Right atrium auricular region (tissue), 2 donors: ENCODE results near the gene PNPT1. TPM values are rescaled to one million over a fixed set of nuclear protein-coding genes. Genes with fewer than 3 reads are reported as not detected.
A peak's percentile ranks its signal among the peaks of the same experiment; 100 is the strongest.

ENCODE experiments used
- DNase-seq: peaks from one replicate; pipeline ENCODE4 v3.0.0-alpha.2; 2019; ENCODE audit warnings: low spot score
- H3K27ac ChIP-seq, 2 donors: fragments of 200-600 bp; sonication (generic); 1 replicate in 1 of 2; 2 replicates in 1 of 2; pipeline ENCODE4 v1.5.1; 2016 to 2019
- H3K27me3 ChIP-seq, 2 donors: fragments of 200-600 bp; sonication (generic); one replicate each; pipeline versions ENCODE4 v1.5.1 to v1.6.0; 2017 to 2019
- H3K36me3 ChIP-seq: fragments of 200-600 bp; sonication (generic); one replicate; pipeline ENCODE4 v1.5.1; 2016
- H3K4me1 ChIP-seq, 2 donors: fragments of 200-600 bp; sonication (generic); one replicate each; pipeline versions ENCODE4 v1.5.1 to v1.6.0; 2017 to 2019
- H3K4me3 ChIP-seq, 2 donors: fragments of 200-600 bp; sonication (generic); 1 replicate in 1 of 2; 2 replicates in 1 of 2; pipeline ENCODE4 v1.5.1; 2017 to 2019; ENCODE audit warnings: mild to moderate bottlenecking in 1 of 2, moderate library complexity in 1 of 2
- H3K9me3 ChIP-seq, 2 donors: fragments of 200-600 bp; sonication (generic); one replicate each; pipeline ENCODE4 v1.5.1; 2019
- CTCF ChIP-seq, 2 donors: fragments of 200-600 bp; sonication (generic); IDR thresholded peaks; one replicate each; pipeline ENCODE4 v1.5.1; 2019; ENCODE audit warnings: antibody characterized with exemption in 2 of 2
- total RNA-seq, 2 donors: library from RNA; depleted of rRNA; stranded (reverse); fragments of >200 nt; gene quantifications; one replicate each; pipeline ENCODE4 v1.1.0, GENCODE V29; 2016

PNPT1 gene
- total RNA-seq, 2 donors from 2014 or later: 8.1 to 11.9 TPM

GRCh38 chr2:55618275-55619055 is 75.2 kb downstream of the PNPT1 start:
- peak in 1 of 2 donors; percentile 13 for TF ChIP-seq CTCF (IDR thresholded peaks at IDR 0.05)
- H3K9me3 ChIP-seq: no peaks in the 10 kb centered on the region
- no peaks in the 10 kb centered on the region for H3K27me3 ChIP-seq
- H3K36me3 ChIP-seq: no peaks in the 10 kb centered on the region
- peak; percentile 69 for DNase-seq
- peak overlapping the region; percentile 92 to 97 for H3K27ac ChIP-seq
- peaks cover 0 to 44% of the 10 kb centered on the region in 2 donors for H3K4me1 ChIP-seq
- peak overlapping the region; percentile 94 to 98 for H3K4me3 ChIP-seq

GRCh38 chr2:55618025-55618274 is 75.7 kb downstream of the PNPT1 start:
- Histone ChIP-seq H3K9me3 (no peaks in the 10 kb centered on the region), H3K27me3 (no peaks in the 10 kb centered on the region), H3K36me3 (no peaks in the 10 kb centered on the region), H3K4me1 (peaks cover 0 to 44% of the 10 kb centered on the region in 2 donors), H3K4me3 (peak overlapping the region; percentile 94 to 98), H3K27ac (peak overlapping the region; percentile 92 to 97)
- TF ChIP-seq CTCF (IDR thresholded peaks at IDR 0.05): no peak
- no peak for DNase-seq

GRCh38 chr2:55617175-55618024 is 76.2 kb downstream of the PNPT1 start, which contains the start of gene PPP4R3B:
PPP4R3B (minus strand) TSS chr2:55617622; CDS start chr2:55617285, 337 bp downstream.
- peaks cover 0 to 44% of the 10 kb centered on the region in 2 donors for H3K4me1 ChIP-seq
- DNase-seq: peak; percentile 98
- H3K9me3 ChIP-seq: no peaks in the 10 kb centered on the region
- H3K36me3 ChIP-seq: peaks cover 1% of the 10 kb centered on the region
- H3K27me3 ChIP-seq: no peaks in the 10 kb centered on the region
- peak within 1 kb of the TSS; percentile 92 to 97 for H3K27ac ChIP-seq
- peak within 1 kb of the TSS; percentile 94 to 98 for H3K4me3 ChIP-seq
- TF ChIP-seq CTCF (IDR thresholded peaks at IDR 0.05): peak in 1 of 2 donors; percentile 40

GRCh38 chr2:55616551-55617174 is 77.0 kb downstream of the PNPT1 start:
- DNase-seq: no peak
- peaks cover 0 to 37% of the 10 kb centered on the region in 2 donors for H3K4me1 ChIP-seq
- TF ChIP-seq CTCF (IDR thresholded peaks at IDR 0.05): no peak
- H3K4me3 ChIP-seq: peak overlapping the region; percentile 94 to 98
- H3K36me3 ChIP-seq: peaks cover 9% of the 10 kb centered on the region
- peak overlapping the region; percentile 92 to 97 for H3K27ac ChIP-seq
- no peaks in the 10 kb centered on the region for H3K27me3 ChIP-seq
- H3K9me3 ChIP-seq: no peaks in the 10 kb centered on the region

GRCh38 chr2:55611997-55612396 is 81.6 kb downstream of the PNPT1 start:
- Histone ChIP-seq H3K27ac (no peak overlapping the region), H3K4me1 (peaks cover 0 to 23% of the 10 kb centered on the region in 2 donors), H3K36me3 (peaks cover 18% of the 10 kb centered on the region)

More at GRCh38 chr2:55611997-55612396, 81.6 kb downstream of the PNPT1 start:
- no peak for TF ChIP-seq CTCF (IDR thresholded peaks at IDR 0.05)
- Histone ChIP-seq H3K27me3 (no peaks in the 10 kb centered on the region), H3K4me3 (no peak overlapping the region), H3K9me3 (no peaks in the 10 kb centered on the region)
- DNase-seq: no peak
